Right lobe of liver (tissue), 4 donors: ENCODE results near the gene MOV10.

Source experiments
- POLR2A ChIP-seq: fragments of 450-650 bp; IDR thresholded peaks from one replicate; pipeline ENCODE4 v1.6.1; 2017; ENCODE audit warnings: antibody characterized with exemption, mild to moderate bottlenecking
- TF ChIP-seq, protein P1 (sequence below), 4 donors: fragments of 200-600 bp in 3 of 4; fragments of 450-650 bp in 1 of 4; IDR thresholded peaks; one replicate each; pipeline versions ENCODE4 v1.5.1 to v1.8.0; 2016 to 2022; ENCODE audit warnings: antibody characterized with exemption in 4 of 4, mild to moderate bottlenecking in 2 of 4
- donor health status: DM: no; HTN: no; CAD: no.
- donor health status: DM: no; HTN: no; CAD: no.
- donor health status: DM: no; HTN: yes; CAD: no.

DNA sequence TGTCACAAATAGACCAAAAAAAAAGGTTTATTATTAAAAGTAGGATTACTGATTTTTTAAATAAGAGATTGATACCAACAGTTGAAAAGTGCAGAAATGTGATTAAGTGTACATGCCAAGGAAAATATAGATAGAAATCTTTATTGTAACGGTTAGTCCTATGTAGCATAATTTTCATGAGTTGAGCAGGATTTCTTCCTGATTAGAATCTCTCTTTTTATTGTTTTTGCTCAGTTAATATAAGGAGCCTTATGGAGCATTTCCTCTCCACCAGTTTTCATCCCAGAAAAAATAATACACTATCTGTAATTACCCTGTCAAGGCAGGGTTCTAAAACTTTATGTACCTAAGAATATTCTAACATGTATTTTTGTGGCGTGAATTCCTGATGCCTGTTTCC lies 31.4 kb upstream of the MOV10 start:
- TF ChIP-seq, protein P1, sequence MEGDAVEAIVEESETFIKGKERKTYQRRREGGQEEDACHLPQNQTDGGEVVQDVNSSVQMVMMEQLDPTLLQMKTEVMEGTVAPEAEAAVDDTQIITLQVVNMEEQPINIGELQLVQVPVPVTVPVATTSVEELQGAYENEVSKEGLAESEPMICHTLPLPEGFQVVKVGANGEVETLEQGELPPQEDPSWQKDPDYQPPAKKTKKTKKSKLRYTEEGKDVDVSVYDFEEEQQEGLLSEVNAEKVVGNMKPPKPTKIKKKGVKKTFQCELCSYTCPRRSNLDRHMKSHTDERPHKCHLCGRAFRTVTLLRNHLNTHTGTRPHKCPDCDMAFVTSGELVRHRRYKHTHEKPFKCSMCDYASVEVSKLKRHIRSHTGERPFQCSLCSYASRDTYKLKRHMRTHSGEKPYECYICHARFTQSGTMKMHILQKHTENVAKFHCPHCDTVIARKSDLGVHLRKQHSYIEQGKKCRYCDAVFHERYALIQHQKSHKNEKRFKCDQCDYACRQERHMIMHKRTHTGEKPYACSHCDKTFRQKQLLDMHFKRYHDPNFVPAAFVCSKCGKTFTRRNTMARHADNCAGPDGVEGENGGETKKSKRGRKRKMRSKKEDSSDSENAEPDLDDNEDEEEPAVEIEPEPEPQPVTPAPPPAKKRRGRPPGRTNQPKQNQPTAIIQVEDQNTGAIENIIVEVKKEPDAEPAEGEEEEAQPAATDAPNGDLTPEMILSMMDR (IDR thresholded peaks at IDR 0.05): no peak
- no peak for TF ChIP-seq POLR2A
